NT2/D1 (cell line): ENCODE results near the gene PCDHGB3.

ENCODE experiments used
- SUZ12 ChIP-seq: IDR thresholded peaks from 2 replicates; pipeline ENCODE4 v1.6.1; 2011; ENCODE audit not compliant: insufficient read length, insufficient read depth; ENCODE audit errors: extremely low read depth
- YY1 ChIP-seq: IDR thresholded peaks from 2 replicates; pipeline ENCODE4 v1.6.1; 2011; ENCODE audit not compliant: insufficient read length, insufficient read depth

- TF ChIP-seq YY1 (no peak), SUZ12 (no peak)
Measured at GRCh38 chr5:141343953-141344463, 26.0 kb upstream of the PCDHGB3 start.
